Activated naive CD8-positive, alpha-beta T cell treated with anti-CD3 and anti-CD28 coated beads, Interleukin-2, amount 50 U/mL, for 16 hours (primary cell): Measurements from ENCODE around the gene KCNJ6.
"Not testable (repeated sequence)": the region's sequence is repeated elsewhere in the genome, so short reads cannot be mapped to it uniquely, and the experiment has no call there.

ENCODE experiments used
- DNase-seq: peaks from one replicate; pipeline ENCODE4 v3.0.0-alpha.2; 2020; ENCODE audit warnings: low read depth, low spot score

KCNJ6 gene

GRCh38 chr21:37683396-37684114 lies 232.7 kb downstream of the KCNJ6 start:
- DNase-seq: no peak

- DNase-seq: no peak
These were observed 233.3 kb downstream of the KCNJ6 start for GRCh38 chr21:37682966-37683365.

GRCh38 chr21:37677006-37677405 lies 239.3 kb downstream of the KCNJ6 start:
- no peak for DNase-seq

- DNase-seq: no peak
These were observed 241.0 kb downstream of the KCNJ6 start for GRCh38 chr21:37675202-37675801.

GRCh38 chr21:37673801-37674575 lies 242.3 kb downstream of the KCNJ6 start:
- no peak for DNase-seq

GRCh38 chr21:37671381-37671780 lies 244.9 kb downstream of the KCNJ6 start:
- no peak for DNase-seq

- DNase-seq: no peak
These were observed 245.4 kb downstream of the KCNJ6 start for GRCh38 chr21:37670883-37671282.

GRCh38 chr21:37669249-37669648 lies 247.0 kb downstream of the KCNJ6 start:
- no peak for DNase-seq

GRCh38 chr21:37668462-37669239 lies 247.6 kb downstream of the KCNJ6 start:
- no peak for DNase-seq

- no peak for DNase-seq
These were observed 248.9 kb downstream of the KCNJ6 start for GRCh38 chr21:37667380-37667779.

- DNase-seq: no peak
These were observed 250.8 kb downstream of the KCNJ6 start for GRCh38 chr21:37665230-37666024.

GRCh38 chr21:37662227-37662626 lies 254.0 kb downstream of the KCNJ6 start:
- DNase-seq: not testable (repeated sequence)

- DNase-seq: no peak
These were observed 255.5 kb downstream of the KCNJ6 start for GRCh38 chr21:37660709-37661108.

- no peak for DNase-seq
These were observed 256.4 kb downstream of the KCNJ6 start for GRCh38 chr21:37659874-37660273.

- no peak for DNase-seq
These were observed 257.3 kb downstream of the KCNJ6 start for GRCh38 chr21:37658817-37659458.

GRCh38 chr21:37658121-37658816 lies 258.0 kb downstream of the KCNJ6 start:
- DNase-seq: no peak

- no peak for DNase-seq
These were observed 259.4 kb downstream of the KCNJ6 start for GRCh38 chr21:37656899-37657298.

- no peak for DNase-seq
These were observed 260.5 kb downstream of the KCNJ6 start for GRCh38 chr21:37655611-37656300.

GRCh38 chr21:37654596-37654995 lies 261.7 kb downstream of the KCNJ6 start:
- DNase-seq: no peak
